ENCODE data around the gene HLA-DRA.

HLA-DRA gene

GRCh38 chr6:32401284-32401963 lies 38.3 kb upstream of the HLA-DRA start:
- no peak for DNase-seq
- Histone ChIP-seq H3K27ac (no peak overlapping the region), H3K4me3 (no peak overlapping the region), H3K27me3 (peaks cover 0 to 31% of the 10 kb centered on the region in 2 donors), H3K9me3 (no peaks in the 10 kb centered on the region), H3K36me3 (no peaks in the 10 kb centered on the region), H3K4me1 (no peaks in the 10 kb centered on the region)
- intact Hi-C loops (cut with DNase I; ENCODE audit: low total_unique reads): no loop called here
- TF ChIP-seq CTCF (IDR thresholded peaks at IDR 0.05): no peak

DNA sequence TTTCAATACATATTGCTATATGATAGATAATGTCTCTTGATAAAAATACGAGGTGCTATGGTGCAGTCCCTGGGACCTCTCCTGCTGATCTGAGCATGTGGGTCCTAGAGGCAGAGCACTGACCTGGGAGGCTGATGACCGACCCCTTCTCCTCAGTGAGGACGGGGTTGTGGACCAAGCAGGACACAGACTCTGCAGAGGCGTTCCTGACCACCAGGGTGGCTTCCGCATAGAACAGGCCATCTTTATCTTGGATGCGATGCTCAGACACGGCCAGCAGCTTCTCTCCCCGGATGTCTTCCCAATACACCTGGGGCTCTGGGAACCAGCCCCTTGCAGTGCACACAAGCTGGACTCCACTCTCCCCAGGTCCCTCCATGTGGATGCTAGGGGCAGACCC lies 36.9 kb upstream of the HLA-DRA start:
- H3K4me1 ChIP-seq: no peaks in the 10 kb centered on the region
- no peak for TF ChIP-seq CTCF (IDR thresholded peaks at IDR 0.05)
- intact Hi-C loops (cut with DNase I; ENCODE audit: low total_unique reads): no loop called here
- no peaks in the 10 kb centered on the region for H3K9me3 ChIP-seq
- H3K27me3 ChIP-seq: peaks cover 0 to 39% of the 10 kb centered on the region in 2 donors
- H3K36me3 ChIP-seq: no peaks in the 10 kb centered on the region
- H3K27ac ChIP-seq: no peak overlapping the region
- no peak overlapping the region for H3K4me3 ChIP-seq
- no peak for DNase-seq

DNA sequence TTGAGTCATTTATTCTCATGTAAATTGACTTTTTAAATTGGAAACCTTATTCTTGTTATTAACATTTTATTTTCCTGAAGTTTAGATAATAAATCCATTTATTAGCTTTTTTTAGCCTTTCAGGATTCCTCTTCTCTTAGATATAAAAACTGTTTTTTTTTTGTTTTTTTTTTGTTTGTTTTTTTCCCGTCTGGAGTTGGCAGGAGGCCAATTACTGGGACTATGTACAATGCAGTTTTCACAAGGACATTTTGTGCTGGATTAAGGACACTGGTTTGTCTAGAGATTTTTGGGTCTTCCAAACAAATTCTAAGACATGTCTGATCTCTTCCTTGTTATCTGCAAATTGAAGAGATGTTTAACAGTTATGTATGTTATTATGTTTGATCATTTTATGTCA lies 34.0 kb upstream of the HLA-DRA start:
- Histone ChIP-seq H3K27ac (no peak overlapping the region), H3K36me3 (no peaks in the 10 kb centered on the region), H3K4me1 (no peaks in the 10 kb centered on the region), H3K4me3 (no peak overlapping the region), H3K9me3 (no peaks in the 10 kb centered on the region), H3K27me3 (peaks cover 0 to 42% of the 10 kb centered on the region in 2 donors)
- intact Hi-C loops (cut with DNase I; ENCODE audit: low total_unique reads): loop anchor here (5.0 kb wide), 1 partner anchor 392 kb away; no protein-coding TSS in a partner anchor
- no peak for DNase-seq
- TF ChIP-seq CTCF (IDR thresholded peaks at IDR 0.05): no peak

GRCh38 chr6:32406197-32406596 lies 33.5 kb upstream of the HLA-DRA start:
- intact Hi-C loops (cut with DNase I; ENCODE audit: low total_unique reads): loop anchor here (5.0 kb wide), 1 partner anchor 391 kb away; no protein-coding TSS in a partner anchor

DNA sequence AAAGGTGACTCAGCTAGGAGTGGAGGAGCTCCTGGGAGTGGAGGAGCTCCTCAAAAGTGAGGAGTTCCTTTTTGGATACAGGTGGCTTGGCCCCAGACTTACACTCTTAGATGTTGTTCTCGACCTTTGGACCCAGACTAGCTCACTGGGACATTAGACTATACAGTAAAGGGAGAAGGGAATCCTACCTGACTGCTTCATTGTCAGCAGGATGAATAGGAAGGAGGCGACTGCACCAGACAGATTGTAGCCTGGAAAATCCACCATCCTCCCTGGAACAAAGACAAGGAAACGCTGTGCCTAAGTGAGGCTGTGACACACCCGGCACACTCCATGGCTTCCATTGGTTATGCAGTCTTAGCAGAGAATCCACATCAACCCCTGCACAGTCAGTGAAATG lies 32.8 kb upstream of the HLA-DRA start, which contains the start of gene BTNL2:
Gene BTNL2, minus strand, starts transcription at position 325 of the 400 bp plus-strand sequence. Its CDS starts 58 bp downstream, at position 267.
- no peaks in the 10 kb centered on the region for H3K4me1 ChIP-seq
- no peak within 1 kb of the TSS for H3K4me3 ChIP-seq
- DNase-seq: no peak
- H3K36me3 ChIP-seq: no peaks in the 10 kb centered on the region
- H3K27me3 ChIP-seq: peaks cover 0 to 39% of the 10 kb centered on the region in 2 donors
- no peaks in the 10 kb centered on the region for H3K9me3 ChIP-seq
- no peak within 1 kb of the TSS for H3K27ac ChIP-seq
- no peak for TF ChIP-seq CTCF (IDR thresholded peaks at IDR 0.05)
- intact Hi-C loops (cut with DNase I; ENCODE audit: low total_unique reads): loop anchor here (5.0 kb wide), 1 partner anchor 390 kb away; no protein-coding TSS in a partner anchor

More at GRCh38 chr6:32406197-32406596, 33.5 kb upstream of the HLA-DRA start:
- H3K4me1 ChIP-seq: no peaks in the 10 kb centered on the region
- H3K36me3 ChIP-seq: no peaks in the 10 kb centered on the region
- H3K27ac ChIP-seq: no peak overlapping the region
- no peak for TF ChIP-seq CTCF (IDR thresholded peaks at IDR 0.05)
- no peak for DNase-seq
- no peaks in the 10 kb centered on the region for H3K9me3 ChIP-seq
- H3K4me3 ChIP-seq: no peak overlapping the region
- peaks cover 0 to 42% of the 10 kb centered on the region in 2 donors for H3K27me3 ChIP-seq
